Kidney tubule cell (primary cell): ENCODE measurements around the gene CAMK2A.
A peak's percentile ranks its signal among the peaks of the same experiment; 100 is the strongest.

Experiments used
- DNase-seq: peaks from one replicate; pipeline ENCODE4 v3.0.0-alpha.2; 2018; ENCODE audit warnings: low spot score

The CAMK2A gene

DNA sequence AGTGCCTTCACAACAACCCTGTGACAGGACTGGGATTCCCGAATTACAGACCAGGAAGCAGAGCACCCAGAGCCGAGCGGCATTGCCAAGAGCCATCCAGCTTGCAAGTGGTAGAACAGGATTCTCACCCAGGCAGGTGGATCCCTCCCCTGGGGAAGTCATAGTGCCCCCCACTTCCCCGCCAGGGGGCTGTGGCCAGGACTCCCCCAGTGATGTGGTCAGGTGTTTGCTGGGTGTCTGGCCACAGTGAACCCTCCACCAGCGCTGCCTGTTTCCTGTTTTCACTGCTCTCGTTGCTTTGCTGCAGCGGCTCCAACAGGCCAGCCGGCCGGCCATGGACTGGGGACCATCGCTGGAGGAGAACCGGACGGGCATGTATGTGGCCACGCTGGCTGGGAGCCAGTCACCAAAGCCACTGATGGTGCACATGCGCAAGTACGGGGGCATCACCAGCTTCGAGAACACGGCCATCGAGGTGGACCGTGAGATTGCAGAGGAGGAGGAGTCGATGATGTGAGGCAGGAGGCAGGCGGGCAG, 80.4 kb downstream of the CAMK2A start:
- DNase-seq = peak; percentile 58

DNA sequence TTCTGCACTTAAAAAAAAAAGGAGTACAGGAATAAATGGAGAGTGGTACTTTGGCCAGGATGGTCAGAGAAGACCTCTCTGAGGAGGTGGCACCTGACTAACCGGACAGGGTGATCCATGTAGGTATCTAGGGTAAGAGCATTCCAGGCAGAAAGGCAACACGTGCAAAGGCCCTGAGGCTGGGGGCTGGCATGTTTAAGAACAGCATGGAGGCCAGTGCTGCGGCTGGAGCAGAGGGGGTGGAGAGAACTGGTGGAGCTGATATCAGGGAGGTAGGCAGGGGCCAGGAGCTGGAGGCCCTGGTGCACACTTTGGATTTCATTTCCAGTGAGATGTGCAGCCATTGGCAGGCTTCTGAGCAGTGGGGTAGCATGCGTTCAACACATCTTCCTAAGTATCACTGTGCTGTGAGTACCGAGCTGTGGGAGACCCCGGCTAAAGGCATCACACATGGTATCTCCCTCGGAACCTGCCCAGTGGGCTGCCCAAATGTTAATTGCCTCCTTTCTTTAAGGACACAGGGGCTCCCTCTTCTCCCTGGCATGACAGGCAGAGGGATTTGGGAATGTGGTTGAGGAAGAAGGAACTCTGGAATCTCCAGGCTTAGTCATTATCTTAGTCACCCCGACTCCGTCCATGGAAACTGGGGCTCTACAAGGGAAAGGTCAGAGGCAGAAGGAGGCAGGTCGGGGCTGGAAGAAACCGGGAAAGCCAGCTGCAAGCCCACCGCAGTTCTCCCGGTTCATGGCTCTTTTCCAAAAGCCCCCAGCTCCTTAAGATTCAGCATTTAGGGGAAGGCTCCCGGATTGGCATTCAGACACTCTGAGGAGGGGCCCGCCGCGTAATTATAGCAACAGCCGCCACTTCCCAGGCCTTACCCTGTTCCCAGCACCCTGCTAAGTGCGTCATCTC, 81.1 kb downstream of the CAMK2A start:
- peak; percentile 72 for DNase-seq

DNA sequence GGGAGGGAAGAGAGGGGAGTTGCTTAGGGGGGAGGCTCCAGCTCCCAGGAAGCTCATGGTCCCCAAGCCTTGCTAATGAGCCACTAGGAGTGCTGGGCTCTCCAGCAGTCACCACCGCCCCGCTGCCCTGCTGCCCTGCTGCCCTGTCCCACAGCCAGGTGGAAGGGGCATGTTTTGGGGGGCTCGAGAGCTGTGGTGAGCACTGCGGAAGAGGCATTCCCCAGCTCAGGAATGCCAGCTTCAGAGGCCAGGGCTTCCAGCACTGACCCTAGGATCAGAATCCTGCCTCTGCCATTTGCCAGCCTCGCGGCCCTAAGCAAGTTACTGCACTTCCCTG, 82.8 kb downstream of the CAMK2A start:
- no peak for DNase-seq

DNA sequence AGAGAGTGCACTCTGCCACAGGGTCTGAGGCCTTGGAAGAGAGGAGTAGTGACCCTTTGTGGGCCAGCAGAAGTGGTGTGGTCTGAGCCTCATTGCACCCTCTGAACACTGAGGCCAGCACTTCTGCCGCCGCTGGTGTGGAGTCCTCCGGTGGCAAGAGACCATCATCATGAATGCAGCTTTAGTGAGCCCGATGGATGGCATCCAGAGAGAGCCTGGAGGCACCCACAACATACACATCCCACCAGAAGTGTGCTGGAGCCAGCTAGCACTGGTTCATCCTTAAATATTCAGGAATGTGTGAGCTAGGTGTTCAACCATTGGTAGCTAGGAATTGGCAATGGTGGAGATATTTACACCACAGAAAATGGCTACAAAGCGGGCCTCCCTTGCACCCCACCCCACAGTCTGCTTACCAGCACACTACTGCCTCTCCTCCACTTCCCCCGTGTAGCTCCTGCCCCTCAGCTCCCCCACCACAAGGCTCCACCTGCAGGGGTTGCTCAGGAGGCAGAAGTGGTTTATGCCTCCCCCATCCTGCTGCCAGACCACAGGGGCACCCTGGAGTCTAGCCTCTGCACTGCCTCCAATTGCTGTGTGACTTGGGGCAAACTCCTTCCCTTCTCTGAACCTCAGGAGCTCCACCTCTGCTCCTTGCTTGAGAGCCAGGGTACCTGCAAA, 83.3 kb downstream of the CAMK2A start:
- DNase-seq = no peak

DNA sequence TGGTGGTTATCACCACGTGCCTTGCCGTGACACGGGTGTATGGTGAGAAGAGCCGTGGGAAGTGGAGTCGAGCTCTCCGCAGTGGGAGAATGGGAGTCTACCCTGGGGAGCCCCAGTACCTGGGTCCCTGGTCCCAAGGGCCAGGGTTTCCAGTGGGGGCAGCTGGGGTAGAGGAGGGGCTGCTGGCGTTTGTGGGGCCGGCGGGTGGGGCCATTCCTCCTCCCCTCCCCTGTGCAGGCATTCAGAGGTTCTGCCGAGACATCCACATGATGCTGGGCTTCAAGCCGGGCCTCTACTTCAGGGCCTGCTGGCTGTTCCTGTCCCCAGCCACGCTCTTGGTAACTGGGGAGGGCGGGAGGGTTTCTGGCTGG, 85.0 kb downstream of the CAMK2A start:
- DNase-seq = no peak

DNA sequence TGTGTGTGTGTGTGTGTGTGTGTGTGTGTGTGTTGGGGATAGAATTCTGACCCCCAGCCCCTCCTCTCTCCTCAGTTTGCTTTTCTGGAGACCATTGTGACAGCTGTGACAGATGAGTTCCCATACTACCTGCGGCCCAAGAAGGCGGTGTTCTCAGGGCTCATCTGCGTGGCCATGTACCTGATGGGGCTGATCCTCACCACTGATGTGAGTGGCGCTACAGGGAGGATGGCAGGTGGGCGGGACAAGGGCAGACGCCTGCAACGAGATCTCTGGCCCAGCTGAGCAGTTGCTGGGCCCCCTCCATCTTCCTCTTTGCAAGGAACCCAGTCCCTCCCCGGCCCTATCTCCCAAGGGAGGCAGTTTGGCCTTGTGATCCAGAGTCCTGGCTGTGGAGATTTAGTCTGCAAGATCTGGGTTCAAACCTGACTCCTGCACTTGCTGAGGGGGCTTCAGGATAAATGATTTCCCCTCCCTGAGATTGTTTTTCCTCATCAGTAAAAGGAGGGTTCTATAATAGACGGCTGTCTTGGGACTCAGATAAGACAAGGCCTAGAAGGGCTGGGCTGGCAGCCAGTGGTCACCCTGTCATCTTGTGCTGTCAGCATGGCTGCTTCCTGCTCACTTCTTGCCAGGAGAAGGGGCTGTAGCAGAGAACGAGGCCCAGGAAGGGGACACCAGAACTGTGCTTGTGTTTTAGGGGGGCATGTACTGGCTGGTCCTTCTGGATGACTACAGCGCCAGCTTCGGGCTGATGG, 85.6 kb downstream of the CAMK2A start:
- no peak for DNase-seq

DNA sequence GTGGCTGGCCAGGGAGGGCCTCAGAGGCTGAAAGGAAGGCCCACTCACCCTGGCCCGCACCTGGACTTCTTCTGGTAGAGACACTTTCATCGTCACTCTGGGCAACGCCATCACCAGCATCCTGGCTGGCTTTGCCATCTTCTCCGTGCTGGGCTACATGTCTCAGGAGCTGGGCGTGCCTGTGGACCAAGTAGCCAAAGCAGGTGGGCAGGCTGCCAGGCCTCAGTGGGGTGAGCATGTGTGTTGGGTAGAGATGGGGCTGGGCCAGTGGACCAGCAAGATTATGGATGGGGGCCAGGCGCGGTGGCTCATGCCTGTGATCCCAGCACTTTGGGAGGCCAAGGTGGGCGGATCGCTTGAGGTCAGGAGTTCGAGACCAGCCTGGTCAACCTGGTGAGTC, 87.1 kb downstream of the CAMK2A start:
- DNase-seq = no peak

DNA sequence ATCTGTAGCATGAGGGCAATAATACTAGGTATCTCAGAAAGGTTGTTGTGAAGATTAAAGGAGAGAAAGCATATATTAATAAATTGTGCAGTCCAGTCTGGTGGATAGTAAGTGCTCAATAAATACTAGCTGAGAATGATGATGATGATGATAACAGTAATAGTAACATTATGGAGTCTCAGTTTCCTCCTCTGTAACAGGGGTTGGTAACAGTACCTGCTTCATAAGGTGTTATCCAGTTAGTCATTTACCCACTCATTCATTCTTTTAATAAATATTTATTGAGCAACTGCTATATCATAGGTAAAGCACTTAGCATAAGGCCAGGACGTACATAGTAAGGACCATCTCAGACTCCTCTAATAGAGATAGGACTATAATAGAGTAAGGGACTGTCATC, 92.1 kb downstream of the CAMK2A start:
- DNase-seq = no peak

DNA sequence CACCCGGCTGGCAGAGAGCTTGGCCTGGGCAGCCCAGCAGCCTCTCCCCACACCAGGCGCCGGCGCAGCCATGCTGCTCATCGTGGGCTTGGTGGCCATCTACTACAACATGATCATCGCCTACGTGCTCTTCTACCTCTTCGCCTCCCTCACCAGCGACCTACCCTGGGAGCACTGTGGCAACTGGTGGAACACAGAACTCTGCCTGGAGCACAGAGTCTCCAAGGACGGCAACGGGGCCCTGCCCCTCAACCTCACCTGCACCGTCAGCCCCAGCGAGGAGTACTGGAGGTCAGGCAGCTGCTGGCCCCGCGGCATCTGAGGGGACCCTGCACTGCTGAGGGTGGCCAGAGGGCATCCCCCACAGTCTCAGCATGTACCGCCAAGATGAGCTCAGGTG, 92.6 kb downstream of the CAMK2A start:
- no peak for DNase-seq

DNA sequence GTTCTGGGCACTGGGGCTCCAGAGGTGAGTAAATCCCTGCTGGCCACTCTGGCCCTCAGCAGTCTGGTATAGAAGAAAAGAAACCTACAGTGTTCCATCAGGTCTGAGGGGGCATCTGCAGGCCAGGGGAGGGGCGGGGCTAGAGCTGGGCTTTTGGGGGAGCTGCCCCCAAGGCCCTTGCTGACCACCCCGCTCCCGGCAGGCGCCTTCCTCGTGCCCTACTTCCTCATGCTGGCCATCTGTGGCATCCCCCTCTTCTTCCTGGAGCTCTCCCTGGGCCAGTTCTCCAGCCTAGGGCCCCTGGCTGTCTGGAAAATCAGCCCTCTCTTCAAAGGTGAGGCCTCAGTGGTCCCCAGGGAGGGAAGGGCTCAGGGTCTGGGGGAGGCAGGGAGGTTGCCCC, 93.1 kb downstream of the CAMK2A start:
- no peak for DNase-seq

DNA sequence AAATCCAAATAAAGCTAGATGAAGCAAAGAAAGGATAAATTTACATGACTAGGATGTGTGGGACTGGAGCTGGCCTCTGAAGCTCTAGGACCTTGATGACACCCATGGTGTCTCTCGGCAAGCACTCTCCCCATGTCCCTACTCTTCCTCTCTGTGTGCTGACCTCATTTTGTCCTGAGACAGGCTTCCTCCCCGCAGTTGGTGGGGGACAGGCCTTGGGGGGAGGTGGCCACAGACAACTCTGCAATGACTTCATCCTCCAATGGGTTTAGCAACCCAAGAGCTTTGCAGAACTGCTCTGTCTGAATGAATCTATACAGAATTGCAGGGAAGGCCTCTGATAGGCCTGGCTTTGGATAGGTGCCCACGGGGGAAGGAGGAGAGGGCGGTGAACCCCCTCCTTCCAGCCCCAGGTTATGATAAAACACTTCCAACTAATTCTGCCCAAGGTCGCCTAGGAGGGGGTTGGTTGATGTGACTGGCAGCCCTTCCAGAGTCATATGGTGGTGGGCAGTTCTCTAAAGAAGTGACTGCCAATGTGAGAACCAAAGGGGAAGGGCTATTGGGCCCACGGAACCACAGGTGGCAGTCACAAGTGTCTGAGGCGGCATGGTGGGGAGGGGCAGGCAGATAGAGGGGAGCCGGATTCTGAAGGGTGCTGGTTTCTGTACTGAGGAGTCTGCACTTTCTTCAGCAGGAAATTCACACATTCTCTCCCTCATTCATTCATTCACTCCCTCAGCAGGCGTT, 93.7 kb downstream of the CAMK2A start:
- DNase-seq = no peak

DNA sequence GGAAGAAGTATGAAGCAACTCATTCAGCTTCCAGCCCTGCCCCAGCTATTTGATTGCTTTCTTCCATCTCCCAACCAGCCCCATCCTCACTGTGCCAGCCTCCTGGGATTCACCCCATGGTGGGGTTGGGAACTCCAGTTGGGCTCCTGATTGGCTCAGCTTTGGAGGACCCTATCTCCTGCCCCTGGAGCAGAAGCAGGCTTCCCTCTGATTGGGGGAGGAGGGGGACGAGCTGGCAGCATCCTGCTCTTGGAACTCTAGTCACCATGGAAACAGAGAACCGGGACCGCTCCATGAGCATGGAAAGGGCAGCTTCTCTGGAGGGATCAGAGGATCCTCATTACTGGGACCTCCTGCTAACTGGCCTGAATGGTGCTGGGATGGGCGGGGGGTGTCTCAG, 97.1 kb downstream of the CAMK2A start:
- DNase-seq = no peak

DNA sequence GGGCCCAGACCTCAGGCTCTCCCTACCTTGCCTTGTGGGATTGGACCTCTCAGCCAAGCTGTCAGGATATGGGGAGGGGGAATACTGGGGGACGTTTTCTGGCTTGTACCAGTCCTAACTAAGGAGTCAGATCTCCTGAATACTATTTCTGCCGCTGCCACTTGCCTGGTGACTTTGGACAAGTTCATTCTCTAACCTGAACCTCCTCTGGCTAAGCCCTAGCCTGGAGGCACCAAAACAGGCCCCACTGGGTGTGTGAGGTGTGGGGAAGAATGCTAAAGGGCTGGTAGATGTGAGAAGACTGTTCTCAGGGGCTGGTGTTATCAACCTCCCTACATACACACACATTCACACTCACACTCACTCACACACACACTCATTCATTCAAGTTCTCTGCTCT, 98.6 kb downstream of the CAMK2A start:
- no peak for DNase-seq

DNA sequence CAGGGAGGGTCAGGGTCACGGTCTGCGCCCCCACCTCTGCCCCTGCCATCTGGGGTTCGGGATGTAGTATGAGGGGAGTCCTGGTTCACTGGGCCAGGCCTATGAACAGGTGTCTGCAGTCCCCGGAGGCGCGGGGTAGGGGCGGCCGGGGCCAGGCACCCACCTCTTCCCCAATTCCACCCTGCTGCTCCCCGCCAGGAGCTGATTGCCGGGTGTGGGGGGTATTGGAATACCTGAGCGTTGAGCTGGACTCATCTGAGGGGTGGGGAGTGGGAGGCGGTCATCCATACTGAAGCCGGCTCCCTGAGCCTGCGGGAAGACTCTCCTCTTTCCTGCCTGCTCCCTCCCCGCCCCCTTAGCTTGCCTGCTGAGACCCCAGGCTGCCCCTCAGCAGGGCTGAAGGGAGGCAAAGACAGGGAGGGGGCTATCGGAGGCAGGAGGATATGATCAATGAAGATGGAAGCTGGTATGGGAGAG, 99.0 kb downstream of the CAMK2A start:
- no peak for DNase-seq

DNA sequence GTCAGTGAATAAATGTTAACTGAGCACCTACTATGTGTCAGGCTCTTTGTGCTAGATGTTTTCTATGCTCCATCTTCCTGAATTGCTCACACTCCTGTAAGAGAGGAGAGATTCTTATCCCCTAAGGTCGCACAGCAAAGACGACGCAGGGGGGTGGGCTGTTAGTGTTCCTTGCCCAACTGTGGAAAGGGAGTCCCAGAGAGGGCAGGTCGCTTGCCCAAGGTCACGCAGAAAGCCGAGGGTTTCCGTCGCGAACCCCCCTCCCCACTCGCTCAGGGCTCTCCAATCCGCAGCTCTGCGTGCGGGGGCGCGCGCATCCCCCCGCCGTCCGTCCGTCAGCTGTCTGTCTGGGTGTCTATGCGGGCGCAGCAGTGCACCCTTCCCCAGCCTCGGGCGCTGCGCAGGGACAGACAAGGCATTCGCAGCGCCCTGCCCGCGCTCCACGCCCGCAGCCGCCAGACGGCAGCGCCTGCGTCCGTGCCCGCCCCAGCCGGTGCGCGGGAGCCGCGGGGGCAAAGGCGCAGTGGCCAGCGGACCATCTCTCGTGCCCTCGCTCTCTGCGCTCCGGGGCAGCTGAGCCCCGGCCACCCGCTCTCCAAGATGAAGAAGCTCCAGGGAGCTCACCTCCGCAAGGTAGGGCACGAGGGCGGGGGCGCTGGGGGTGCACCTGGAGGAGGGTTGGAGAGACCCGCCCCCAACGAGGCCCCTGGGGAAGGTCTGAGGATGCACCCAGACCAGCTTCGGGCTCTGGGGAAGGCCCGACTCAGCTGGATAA, 99.7 kb downstream of the CAMK2A start, which contains the start of gene SLC6A7:
TSS of gene SLC6A7 (plus strand) at position 335 of the 775 bp plus-strand sequence. CDS start at position 601, 266 bp downstream.
- DNase-seq = no peak

DNA sequence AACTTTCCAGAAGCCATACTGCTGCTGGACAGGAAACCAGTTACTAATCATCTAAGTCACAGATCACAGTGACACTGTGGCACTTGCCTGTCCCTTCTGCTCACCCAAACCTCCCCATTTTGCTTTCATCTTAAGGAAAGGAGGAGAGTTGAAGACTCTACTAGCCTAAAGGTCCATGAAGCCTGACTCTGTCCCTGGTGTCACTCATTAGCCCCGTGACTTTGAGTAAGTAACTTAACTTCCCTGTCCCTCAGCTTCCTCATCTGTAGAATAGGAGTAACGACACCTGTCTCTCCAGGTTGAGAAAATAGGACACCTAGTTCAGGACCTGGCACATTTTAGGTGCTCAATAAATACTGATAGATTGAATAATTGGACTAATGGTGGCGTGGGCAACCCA, 100.2 kb downstream of the CAMK2A start:
- no peak for DNase-seq

DNA sequence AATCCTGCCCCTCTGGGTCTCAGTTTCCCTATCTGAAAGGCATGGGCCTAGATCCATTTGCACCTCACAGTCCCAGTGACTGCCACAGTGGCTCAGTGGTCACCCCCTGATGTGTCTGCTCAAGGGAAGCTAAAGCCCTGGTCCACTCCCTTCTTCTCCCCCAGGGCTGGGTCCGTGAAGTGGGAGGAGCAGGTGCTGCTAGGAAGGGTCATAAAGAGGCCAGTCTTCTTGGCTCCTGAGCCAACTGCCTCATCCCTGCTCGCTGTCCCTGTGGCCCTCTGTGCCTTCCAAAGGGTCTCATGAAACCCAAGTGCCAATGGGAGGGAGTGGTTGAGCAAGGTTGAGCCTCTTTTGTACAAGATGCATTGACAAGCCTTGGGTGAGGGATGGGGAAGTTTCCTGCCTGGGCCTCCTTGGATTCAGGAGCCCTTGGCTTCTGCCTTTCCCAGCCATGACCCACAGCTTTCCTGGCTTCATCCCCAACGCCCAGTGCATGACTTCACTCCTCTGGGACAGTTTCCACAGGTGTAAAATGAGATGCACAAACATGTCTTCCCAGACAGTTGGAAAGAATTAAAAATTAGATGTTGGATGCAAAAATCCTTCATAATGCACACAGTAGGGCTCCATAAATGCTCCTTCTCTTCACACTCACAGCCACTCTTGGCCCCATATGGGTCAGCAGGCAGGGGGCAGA, 101.3 kb downstream of the CAMK2A start:
- DNase-seq = no peak

DNA sequence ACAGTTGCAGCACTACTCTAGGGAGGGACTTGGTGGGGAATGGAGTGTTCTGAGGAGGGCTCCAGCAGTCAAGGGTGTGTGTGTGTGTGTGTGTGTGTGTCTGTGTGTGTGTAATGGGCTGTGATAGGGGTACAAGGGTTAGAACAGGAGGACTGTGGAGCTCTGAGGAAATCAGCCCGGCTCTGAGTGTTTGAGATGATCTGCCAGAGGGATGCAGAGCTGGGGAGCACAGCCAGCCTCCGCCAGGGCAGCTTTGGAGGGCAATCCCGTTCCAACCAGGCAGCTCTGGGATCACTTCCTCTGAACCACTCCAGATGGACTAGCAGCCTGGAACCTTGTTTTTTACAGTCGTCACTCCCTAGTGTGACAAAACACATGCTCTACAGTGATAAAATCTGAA, 102.7 kb downstream of the CAMK2A start:
- DNase-seq = no peak

DNA sequence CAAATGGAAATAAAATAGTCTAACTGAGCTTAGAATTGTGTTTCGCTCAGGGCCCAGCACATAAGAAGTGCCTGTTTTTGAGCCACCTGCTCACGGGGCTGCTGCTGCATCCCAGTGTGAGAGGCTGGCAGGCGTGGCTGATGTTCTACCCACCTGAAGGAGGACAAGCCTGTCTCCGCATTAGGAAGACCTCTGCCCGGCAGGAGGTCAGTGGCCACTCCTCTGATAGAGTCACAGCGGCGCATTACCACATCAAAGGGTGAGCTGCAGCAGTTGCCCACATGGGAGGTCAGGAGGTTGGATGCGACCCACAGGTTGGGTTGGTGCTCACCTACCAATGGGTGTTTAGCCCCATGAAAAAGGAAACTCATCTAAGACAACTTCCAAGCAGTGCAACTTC, 103.4 kb downstream of the CAMK2A start:
- no peak for DNase-seq
